Heart left ventricle (tissue), 16 donors: ENCODE data around the gene ANGPTL2. TPM values are rescaled to one million over a fixed set of nuclear protein-coding genes. Genes with fewer than 3 reads are reported as not detected.

Experiments
- ATAC-seq, 4 donors: fragments of 200-7000 bp; cut with Tn5 transposase; one replicate each; pipeline ENCODE4 v1.9.1; 2020 to 2022; ENCODE audit warnings: moderate library complexity in 4 of 4, mild to moderate bottlenecking in 3 of 4, moderate number of reproducible peaks in 1 of 4
- DNase-seq, 5 donors: peaks; one replicate each; pipeline ENCODE4 v3.0.0-alpha.2; 2020
- H3K27ac ChIP-seq, 12 donors: fragments of 200-600 bp; sonication (generic) in 4 of 12; one replicate each; pipeline versions ENCODE4 v1.5.0 to v1.8.0; 2016 to 2022; ENCODE audit warnings: mild to moderate bottlenecking in 2 of 12
- H3K27me3 ChIP-seq, 9 donors: fragments of 200-600 bp; sonication (generic) in 2 of 9; one replicate each; pipeline versions ENCODE4 v1.5.1 to v1.8.0; 2016 to 2022; ENCODE audit warnings: mild to moderate bottlenecking in 3 of 9
- H3K36me3 ChIP-seq, 9 donors: fragments of 200-600 bp; sonication (generic) in 2 of 9; one replicate each; pipeline versions ENCODE4 v1.5.0 to v1.8.0; 2018 to 2022; ENCODE audit warnings: mild to moderate bottlenecking in 2 of 9
- H3K4me1 ChIP-seq, 12 donors: fragments of 200-600 bp; sonication (generic) in 4 of 12; one replicate each; pipeline versions ENCODE4 v1.5.0 to v1.8.0; 2016 to 2022; ENCODE audit warnings: mild to moderate bottlenecking in 3 of 12
- H3K4me3 ChIP-seq, 12 donors: fragments of 200-600 bp; sonication (generic) in 4 of 12; one replicate each; pipeline versions ENCODE4 v1.5.0 to v1.8.0; 2017 to 2022; ENCODE audit warnings: mild to moderate bottlenecking in 9 of 12, moderate library complexity in 4 of 12
- H3K9me3 ChIP-seq, 12 donors: fragments of 200-600 bp; sonication (generic) in 4 of 12; one replicate each; pipeline versions ENCODE4 v1.5.0 to v1.8.0; 2016 to 2022; ENCODE audit warnings: mild to moderate bottlenecking in 1 of 12
- POLR2A ChIP-seq, 2 donors: fragments of 450-650 bp; IDR thresholded peaks; one replicate each; pipeline ENCODE4 v1.6.1; 2017; ENCODE audit warnings: antibody characterized with exemption in 2 of 2, mild to moderate bottlenecking in 2 of 2, moderate library complexity in 2 of 2
- WGBS, 4 donors: extraction: QIAGEN DNeasy Blood & Tissue Kit in 2 of 4; methylation state at CpG; one replicate each; pipeline versions ENCODE4 v1.1.5 to v1.1.7; 2013 to 2018; 5-methylcytosine and 5-hydroxymethylcytosine counted together
- intact Hi-C, 10 donors: fragments of 100-400 bp; cut with DNase I; formaldehyde crosslinking; loops; one replicate each; pipeline versions ENCODE4 v1.11.1 to v1.14.2; 2022
- polyA plus RNA-seq, 2 donors: library from polyadenylated mRNA; stranded (reverse); fragments of 200-250 nt; gene quantifications; one replicate each; pipeline ENCODE4 v1.2.3, GENCODE V29; 2013
- total RNA-seq, 9 donors: library from RNA; depleted of rRNA in 2 of 9; stranded (reverse); fragments of >200 nt in 2 of 9; fragmentation: NEBNext Ultra II Directional in 3 of 9; extraction: Animal tissue kit (Norgen Biotek cat#: 25700) in 3 of 9; gene quantifications; one replicate each; pipeline versions ENCODE4 v1.1.0 to v1.2.4, GENCODE V29; 2016 to 2023
- TF ChIP-seq, protein P1 (sequence below), 12 donors: fragments of 200-600 bp; sonication (generic) in 4 of 12; IDR thresholded peaks; one replicate each; pipeline versions ENCODE4 v1.5.0 to v1.8.0; 2018 to 2022; ENCODE audit warnings: antibody characterized with exemption in 12 of 12, mild to moderate bottlenecking in 5 of 12
- donor health status: ischemic (EF 13 %, LVEDD 7.1; RV severe dilation, severe dysfunction).
- donor health status: healthy with polysubstance abuse.
- donor health status: DM: no; HTN: yes; CAD: no.
- donor health status: DM: no; HTN: no; CAD: no.
- donor health status: ischemic (EF 25% LVEDD 6.9; RV normal size, moderate dysfunction).
- donor health status: ischemic (EF 25% LVEDD 5.7; RV mildly dilated, moderate dysfunction).
- donor health status: healthy.
- donor health status: DM: yes; HTN: yes; CAD: no.
- donor health status: ischemic (EF 35%, LVEDD 5.7; RV mildly dilated, moderate dysfunction).
- donor health status: nonischemic (EF 11% LVEDD 7.7; RV severe dilation, severe dysfunction).
- donor health status: DM: yes; HTN: yes; CAD: no.
- donor health status: PGD.
- donor health status: ischemic (EF 29% LVEDD 5.4; RV normal size, mild dysfunction).
- donor health status: nonischemic (EF 23%, LVEDD 6.1; RV moderate dilation, normal function).

Gene ANGPTL2
- total and polyA plus RNA-seq, 11 donors, result 17.0 to 92.5 (median 45.8) TPM

DNA sequence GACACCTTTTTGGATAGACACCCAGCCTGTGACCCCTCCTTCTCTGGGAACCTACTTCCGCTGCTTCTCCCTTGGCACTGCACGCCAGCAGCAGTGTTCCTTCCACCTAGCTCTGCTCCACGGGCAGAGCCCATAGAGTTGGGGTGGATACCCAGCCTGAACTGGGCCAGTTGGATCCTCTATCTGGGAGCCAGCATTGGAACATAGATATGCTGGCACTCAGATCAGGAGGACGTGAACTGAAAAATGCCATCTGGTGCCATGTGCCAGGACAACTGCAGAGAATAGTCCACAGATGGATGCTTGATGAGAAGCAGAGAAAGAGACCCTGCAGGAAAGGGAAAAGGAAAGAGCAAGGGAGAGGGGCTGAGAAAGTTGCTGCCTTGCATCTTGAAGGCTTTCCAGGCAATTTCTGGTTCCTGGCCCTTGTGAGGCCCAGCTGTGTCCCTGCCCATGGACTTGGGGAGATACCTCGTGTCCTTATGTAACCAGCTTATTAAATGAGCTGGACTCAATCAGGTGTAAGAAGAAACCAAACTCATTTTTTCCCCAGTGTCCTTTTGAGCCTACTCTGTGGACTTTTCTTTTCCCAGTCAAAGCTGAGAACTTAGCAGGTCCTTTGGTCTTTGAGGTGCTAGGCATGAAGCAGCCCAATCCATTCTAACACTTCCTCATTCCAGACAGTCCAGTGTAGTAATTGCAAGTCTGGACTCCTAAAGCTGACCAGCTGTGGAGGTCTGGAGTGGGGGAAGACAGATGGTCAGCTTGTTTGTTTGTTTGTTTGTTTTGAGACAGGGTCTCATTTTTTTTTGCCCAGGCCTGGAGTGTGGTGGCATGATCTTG is 39.1 kb downstream of the ANGPTL2 start:
- DNase-seq (no peak), ATAC-seq (peak; percentile 29 to 59 (median 50))
- Histone ChIP-seq H3K4me3 (no peak overlapping the region), H3K9me3 (no peaks in the 10 kb centered on the region), H3K27ac (peak overlapping the region in 3 of 12 donors; percentile 2 to 27 (median 20)), H3K36me3 (peaks cover 0 to 23% (median 11%) of the 10 kb centered on the region in 9 donors), H3K27me3 (no peaks in the 10 kb centered on the region), H3K4me1 (peaks cover 0 to 38% (median 16%) of the 10 kb centered on the region in 12 donors)
- TF ChIP-seq, protein P1, sequence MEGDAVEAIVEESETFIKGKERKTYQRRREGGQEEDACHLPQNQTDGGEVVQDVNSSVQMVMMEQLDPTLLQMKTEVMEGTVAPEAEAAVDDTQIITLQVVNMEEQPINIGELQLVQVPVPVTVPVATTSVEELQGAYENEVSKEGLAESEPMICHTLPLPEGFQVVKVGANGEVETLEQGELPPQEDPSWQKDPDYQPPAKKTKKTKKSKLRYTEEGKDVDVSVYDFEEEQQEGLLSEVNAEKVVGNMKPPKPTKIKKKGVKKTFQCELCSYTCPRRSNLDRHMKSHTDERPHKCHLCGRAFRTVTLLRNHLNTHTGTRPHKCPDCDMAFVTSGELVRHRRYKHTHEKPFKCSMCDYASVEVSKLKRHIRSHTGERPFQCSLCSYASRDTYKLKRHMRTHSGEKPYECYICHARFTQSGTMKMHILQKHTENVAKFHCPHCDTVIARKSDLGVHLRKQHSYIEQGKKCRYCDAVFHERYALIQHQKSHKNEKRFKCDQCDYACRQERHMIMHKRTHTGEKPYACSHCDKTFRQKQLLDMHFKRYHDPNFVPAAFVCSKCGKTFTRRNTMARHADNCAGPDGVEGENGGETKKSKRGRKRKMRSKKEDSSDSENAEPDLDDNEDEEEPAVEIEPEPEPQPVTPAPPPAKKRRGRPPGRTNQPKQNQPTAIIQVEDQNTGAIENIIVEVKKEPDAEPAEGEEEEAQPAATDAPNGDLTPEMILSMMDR (IDR thresholded peaks at IDR 0.05), result no peak
- no peak for TF ChIP-seq POLR2A (IDR thresholded peaks at IDR 0.05)
- WGBS, 4 donors, result 60 to 77% (median 62%) methylated on average over 5 of the region's 5 CpGs
- intact Hi-C loops, result loop anchor here in 1 of 10 donors (10.0 kb wide), 1 partner anchor 119 kb away; no protein-coding TSS in a partner anchor

DNA sequence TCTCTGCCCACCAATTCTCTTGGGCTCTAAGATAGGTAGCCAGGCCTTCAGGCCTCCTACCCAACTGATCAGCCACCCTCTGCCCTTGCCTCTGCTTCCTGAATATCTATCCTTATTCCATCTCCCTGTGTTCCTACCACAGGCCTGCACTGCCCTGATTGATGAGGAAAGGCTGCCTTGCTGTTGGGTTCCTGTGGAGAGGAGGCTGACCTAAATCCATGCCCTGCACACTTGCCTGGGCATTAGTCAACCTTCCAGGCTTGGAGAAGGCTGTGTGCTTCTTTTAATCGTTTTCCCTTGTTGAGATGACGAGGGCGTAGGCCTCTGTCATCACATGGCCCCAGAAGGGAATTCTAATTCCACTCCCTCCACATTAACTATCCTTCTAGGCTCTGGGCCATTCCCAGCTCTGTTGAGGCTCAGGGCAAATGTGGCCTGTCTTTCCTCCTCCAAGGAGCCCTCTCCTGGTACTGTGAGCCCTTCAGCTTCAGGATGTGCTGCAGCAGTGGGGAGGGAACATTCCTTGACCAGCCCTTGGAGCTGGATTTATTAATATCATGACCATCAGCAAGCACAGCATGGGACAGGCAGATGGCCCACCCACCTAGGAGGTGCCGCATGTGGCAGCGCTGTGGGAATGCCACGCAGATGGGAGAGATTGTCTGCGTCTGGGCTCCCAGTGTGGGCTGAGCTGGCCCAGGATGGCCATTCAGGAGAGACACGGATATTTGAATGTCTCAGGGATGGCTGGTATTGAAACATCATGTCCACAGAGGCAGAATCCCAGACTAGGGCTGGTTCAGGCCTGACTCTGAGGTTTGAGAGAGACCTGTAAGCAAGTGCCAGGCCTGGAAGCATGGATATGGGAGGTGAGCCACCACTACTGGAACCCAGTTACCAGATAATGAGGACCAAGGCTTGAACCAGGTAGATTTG is 40.9 kb downstream of the ANGPTL2 start:
- Histone ChIP-seq H3K36me3 (peaks cover 0 to 4% (median 0%) of the 10 kb centered on the region in 9 donors), H3K27ac (no peak overlapping the region), H3K4me3 (no peak overlapping the region), H3K4me1 (peaks cover 0 to 57% (median 28%) of the 10 kb centered on the region in 12 donors), H3K27me3 (no peaks in the 10 kb centered on the region), H3K9me3 (no peaks in the 10 kb centered on the region)
- 80 to 88% (median 86%) methylated on average over 8 of the region's 8 CpGs for WGBS, 4 donors
- intact Hi-C loops, result loop anchor here in 1 of 10 donors (10.0 kb wide), 1 partner anchor 117 kb away; no protein-coding TSS in a partner anchor
- ATAC-seq (peak in 2 of 4 donors; percentile 14), DNase-seq (no peak)
- no peak for TF ChIP-seq POLR2A (IDR thresholded peaks at IDR 0.05)
- TF ChIP-seq, protein P1 (IDR thresholded peaks at IDR 0.05), result no peak

DNA sequence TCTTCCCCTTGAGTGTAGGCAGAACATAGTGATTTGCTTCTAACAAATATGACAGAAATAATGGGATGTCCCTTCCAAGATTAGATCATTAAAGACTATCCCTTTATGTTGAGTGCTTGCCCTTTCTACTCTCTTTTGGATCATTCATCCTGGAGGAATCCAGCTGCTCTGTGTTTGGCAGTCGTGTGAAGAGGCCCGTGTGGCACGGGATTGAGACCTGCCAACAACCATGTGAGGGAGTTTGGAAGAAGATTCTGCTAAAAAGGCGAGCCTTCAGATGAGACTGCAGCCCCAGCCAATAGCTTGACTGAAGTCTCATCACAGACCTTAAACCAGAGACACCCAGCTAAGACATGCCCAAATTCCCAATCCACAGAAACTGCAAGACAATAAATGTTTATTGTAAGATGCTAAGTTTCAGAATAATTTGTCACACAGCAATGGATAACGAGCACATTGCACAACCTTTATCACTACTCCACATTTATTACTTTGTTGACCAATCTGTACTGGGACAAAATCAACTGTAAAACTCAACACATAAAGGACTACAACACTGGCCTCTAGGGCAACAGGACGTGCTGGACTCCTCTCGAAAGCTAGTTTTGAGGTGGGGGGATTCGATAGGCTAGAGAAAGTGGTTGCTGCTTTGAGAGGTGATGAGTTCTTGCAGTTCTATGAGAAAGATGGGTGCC is 42.8 kb downstream of the ANGPTL2 start:
- intact Hi-C loops, result loop anchor here in 2 of 10 donors (5.0 to 10.0 kb wide), 3 partner anchors 43 to 115 kb away; partner anchors contain the start of gene ANGPTL2 (in 1 of the 2)
- Histone ChIP-seq H3K9me3 (no peaks in the 10 kb centered on the region), H3K36me3 (no peaks in the 10 kb centered on the region), H3K4me3 (no peak overlapping the region), H3K27ac (peak overlapping the region in 2 of 12 donors; percentile 1 to 6), H3K4me1 (peaks cover 0 to 68% (median 41%) of the 10 kb centered on the region in 12 donors), H3K27me3 (no peaks in the 10 kb centered on the region)
- 91 to 98% (median 94%) methylated on average over 8 of the region's 8 CpGs for WGBS, 4 donors
- no peak for TF ChIP-seq POLR2A (IDR thresholded peaks at IDR 0.05)
- TF ChIP-seq, protein P1 (IDR thresholded peaks at IDR 0.05), result no peak
- DNase-seq, result no peak
- ATAC-seq, result no peak
